H7 (cell line): Measurements from ENCODE around the gene MKI67. TPM values are rescaled to one million over a fixed set of nuclear protein-coding genes. Genes with fewer than 3 reads are reported as not detected.

Experiments used
- DNase-seq: peaks from one replicate; pipeline ENCODE4 v3.0.0; 2012
- H3K27me3 ChIP-seq: 2 replicates; pipeline ENCODE4 v1.6.0; 2011; ENCODE audit warnings: mild to moderate bottlenecking, low read length; ENCODE audit not compliant: control insufficient read depth, insufficient read depth
- H3K36me3 ChIP-seq: replicated peaks from 2 replicates; pipeline ENCODE4 v1.5.1; 2011; ENCODE audit warnings: low read length; ENCODE audit not compliant: control insufficient read depth, insufficient read depth
- H3K4me3 ChIP-seq: 2 replicates; pipeline ENCODE4 v1.5.1; 2011; ENCODE audit warnings: low read depth, mild to moderate bottlenecking, control low read depth, low read length, moderate library complexity; ENCODE audit not compliant: insufficient read depth
- total RNA-seq: library from RNA; depleted of rRNA; stranded (reverse); fragments of >200 nt; shearing (Covaris generic); gene quantifications from 2 replicates; pipeline ENCODE4 v1.2.3, GENCODE V29; 2014

Gene MKI67
- total RNA-seq, 1 experiment from 2014 or later = 17.1 TPM

- Histone ChIP-seq H3K36me3 (no peaks in the 10 kb centered on the region), H3K4me3 (no peak overlapping the region), H3K27me3 (no peaks in the 10 kb centered on the region)
- DNase-seq = no peak
Measured at GRCh38 chr10:128054163-128054970, 71.9 kb downstream of the MKI67 start.

- Histone ChIP-seq H3K36me3 (no peaks in the 10 kb centered on the region), H3K27me3 (no peaks in the 10 kb centered on the region), H3K4me3 (no peak overlapping the region)
- no peak for DNase-seq
Measured at GRCh38 chr10:128053356-128053755, 72.9 kb downstream of the MKI67 start.

GRCh38 chr10:128052696-128053095, 73.5 kb downstream of the MKI67 start:
- no peaks in the 10 kb centered on the region for H3K27me3 ChIP-seq
- no peak for DNase-seq
- H3K4me3 ChIP-seq = no peak overlapping the region
- no peaks in the 10 kb centered on the region for H3K36me3 ChIP-seq

- no peak for DNase-seq
- Histone ChIP-seq H3K27me3 (no peaks in the 10 kb centered on the region), H3K36me3 (no peaks in the 10 kb centered on the region), H3K4me3 (no peak overlapping the region)
Measured at GRCh38 chr10:128051548-128051947, 74.7 kb downstream of the MKI67 start.

- no peak overlapping the region for H3K4me3 ChIP-seq
- no peak for DNase-seq
- H3K36me3 ChIP-seq = no peaks in the 10 kb centered on the region
- H3K27me3 ChIP-seq = no peaks in the 10 kb centered on the region; the same call in 1 of the 2 replicates
Measured at GRCh38 chr10:128050936-128051335, 75.3 kb downstream of the MKI67 start.

GRCh38 chr10:128050121-128050516, 76.1 kb downstream of the MKI67 start:
- Histone ChIP-seq H3K4me3 (no peak overlapping the region), H3K36me3 (no peaks in the 10 kb centered on the region), H3K27me3 (no peaks in the 10 kb centered on the region; the same call in 1 of the 2 replicates)
- no peak for DNase-seq

- Histone ChIP-seq H3K27me3 (no peaks in the 10 kb centered on the region; the same call in 1 of the 2 replicates), H3K36me3 (no peaks in the 10 kb centered on the region), H3K4me3 (no peak overlapping the region)
- DNase-seq = no peak
Measured at GRCh38 chr10:128049226-128050120, 76.8 kb downstream of the MKI67 start.

- no peaks in the 10 kb centered on the region for H3K36me3 ChIP-seq
Measured at GRCh38 chr10:128048819-128049210, 77.4 kb downstream of the MKI67 start.

GRCh38 chr10:128047991-128048818, 78.0 kb downstream of the MKI67 start:
- Histone ChIP-seq H3K4me3 (no peak overlapping the region), H3K27me3 (no peaks in the 10 kb centered on the region; the same call in 1 of the 2 replicates), H3K36me3 (no peaks in the 10 kb centered on the region)
- DNase-seq = no peak

More at GRCh38 chr10:128048819-128049210, 77.4 kb downstream of the MKI67 start:
- no peak for DNase-seq
- H3K4me3 ChIP-seq = no peak overlapping the region
- H3K27me3 ChIP-seq = no peaks in the 10 kb centered on the region; the same call in 1 of the 2 replicates

GRCh38 chr10:128047351-128047750, 78.9 kb downstream of the MKI67 start:
- Histone ChIP-seq H3K36me3 (no peaks in the 10 kb centered on the region), H3K4me3 (no peak overlapping the region), H3K27me3 (no peaks in the 10 kb centered on the region; the same call in 1 of the 2 replicates)
- DNase-seq = peak; percentile 94

- Histone ChIP-seq H3K4me3 (no peak overlapping the region), H3K27me3 (no peaks in the 10 kb centered on the region; the same call in 1 of the 2 replicates), H3K36me3 (no peaks in the 10 kb centered on the region)
- DNase-seq = peak; percentile 70
Measured at GRCh38 chr10:128046953-128047290, 79.3 kb downstream of the MKI67 start.
